BE2C (cell line): ENCODE measurements around the gene TMEM259.
A peak's percentile ranks its signal among the peaks of the same experiment; 100 is the strongest.

Experiments used
- DNase-seq: peaks from one replicate; pipeline ENCODE4 v3.0.0-alpha.2; 2020
- H3K27me3 ChIP-seq: fragments of 250-450 bp; sonication (Bioruptor Pico); 2 replicates; pipeline ENCODE4 v1.5.1; 2020; ENCODE audit warnings: mild to moderate bottlenecking
- H3K36me3 ChIP-seq: fragments of 250-450 bp; sonication (Bioruptor Pico); 2 replicates; pipeline ENCODE4 v1.5.1; 2020; ENCODE audit warnings: mild to moderate bottlenecking
- H3K4me1 ChIP-seq: fragments of 250-450 bp; sonication (Bioruptor Pico); 2 replicates; pipeline ENCODE4 v1.5.1; 2020
- H3K4me3 ChIP-seq: 2 replicates; pipeline ENCODE4 v1.5.1; 2011; ENCODE audit warnings: low read depth, low read length
- H3K9me3 ChIP-seq: fragments of 250-450 bp; sonication (Bioruptor Pico); 2 replicates; pipeline ENCODE4 v1.5.1; 2020
- CTCF ChIP-seq: IDR thresholded peaks from 2 replicates; pipeline ENCODE4 v1.5.1; 2012; ENCODE audit warnings: mild to moderate bottlenecking, low read depth, low read length

The TMEM259 gene

DNA sequence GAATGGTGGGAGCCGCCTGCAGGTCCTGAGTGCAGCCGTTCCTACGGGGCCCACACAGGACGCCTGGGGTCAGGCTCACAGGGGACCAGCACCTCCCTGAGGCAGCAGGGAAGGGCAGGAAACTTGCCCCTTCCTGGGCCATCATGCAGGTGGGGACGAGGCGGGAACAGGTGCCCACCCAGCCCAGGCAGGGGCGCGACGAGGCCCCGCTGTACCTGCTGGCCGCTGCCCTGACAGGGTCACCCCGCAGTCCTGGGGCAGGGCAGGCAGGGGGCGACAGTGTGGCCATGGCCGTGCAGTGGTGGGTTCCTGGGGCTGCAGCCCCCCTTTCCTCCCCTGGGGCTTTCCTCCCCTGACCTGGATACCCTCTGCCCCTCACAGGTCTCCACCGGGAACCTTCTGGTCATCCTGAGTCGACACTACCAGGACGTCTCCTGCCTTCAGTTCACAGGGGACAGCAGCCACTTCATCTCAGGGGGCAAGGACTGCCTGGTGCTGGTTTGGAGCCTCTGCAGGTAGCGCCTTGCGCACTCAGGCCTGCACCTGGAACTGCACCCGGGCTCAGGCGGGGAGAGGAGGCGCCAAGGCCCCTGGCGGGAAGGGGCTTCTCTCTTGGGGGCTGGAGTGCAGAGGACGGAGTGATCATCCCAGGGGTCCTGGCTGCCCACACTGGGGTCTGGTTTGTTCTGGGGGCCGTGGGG, 31.4 kb downstream of the TMEM259 start:
- no peak overlapping the region for H3K4me3 ChIP-seq
- peak; percentile 31 for TF ChIP-seq CTCF
- H3K36me3 ChIP-seq, result peaks cover 55% of the 10 kb centered on the region
- H3K27me3 ChIP-seq, result no peaks in the 10 kb centered on the region
- H3K9me3 ChIP-seq, result no peaks in the 10 kb centered on the region
- no peaks in the 10 kb centered on the region for H3K4me1 ChIP-seq
- peak; percentile 22 for DNase-seq

DNA sequence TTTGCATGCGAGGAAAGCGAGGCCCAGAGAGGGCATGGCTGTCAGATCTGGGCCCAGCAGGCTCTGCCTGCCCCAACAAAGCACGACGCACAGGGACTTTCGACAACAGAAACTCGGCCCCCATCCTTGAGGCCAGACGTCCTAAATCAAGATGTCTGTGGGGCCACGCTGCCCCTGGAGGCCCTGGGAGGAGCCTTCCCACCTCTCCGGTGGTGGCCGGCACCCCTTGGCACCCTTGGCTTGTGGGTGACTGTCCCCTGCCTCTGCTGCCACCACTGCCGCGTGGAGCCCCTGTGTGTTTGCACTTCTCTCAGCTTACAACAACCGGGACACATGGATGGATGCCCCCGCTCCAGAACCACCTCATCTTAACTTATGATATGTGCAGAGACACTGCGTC, 32.4 kb downstream of the TMEM259 start:
- no peaks in the 10 kb centered on the region for H3K27me3 ChIP-seq
- no peaks in the 10 kb centered on the region for H3K4me1 ChIP-seq
- no peak for TF ChIP-seq CTCF
- no peaks in the 10 kb centered on the region for H3K9me3 ChIP-seq
- peak; percentile 4 for DNase-seq
- peaks cover 45% of the 10 kb centered on the region for H3K36me3 ChIP-seq
- no peak overlapping the region for H3K4me3 ChIP-seq

- peaks cover 41% of the 10 kb centered on the region for H3K36me3 ChIP-seq
- no peak overlapping the region for H3K4me3 ChIP-seq
- H3K4me1 ChIP-seq, result no peaks in the 10 kb centered on the region
- no peaks in the 10 kb centered on the region for H3K9me3 ChIP-seq
- no peak for TF ChIP-seq CTCF
- DNase-seq, result peak; percentile 6
- H3K27me3 ChIP-seq, result no peaks in the 10 kb centered on the region
These were observed 32.8 kb downstream of the TMEM259 start for GRCh38 chr19:988081-988480.

DNA sequence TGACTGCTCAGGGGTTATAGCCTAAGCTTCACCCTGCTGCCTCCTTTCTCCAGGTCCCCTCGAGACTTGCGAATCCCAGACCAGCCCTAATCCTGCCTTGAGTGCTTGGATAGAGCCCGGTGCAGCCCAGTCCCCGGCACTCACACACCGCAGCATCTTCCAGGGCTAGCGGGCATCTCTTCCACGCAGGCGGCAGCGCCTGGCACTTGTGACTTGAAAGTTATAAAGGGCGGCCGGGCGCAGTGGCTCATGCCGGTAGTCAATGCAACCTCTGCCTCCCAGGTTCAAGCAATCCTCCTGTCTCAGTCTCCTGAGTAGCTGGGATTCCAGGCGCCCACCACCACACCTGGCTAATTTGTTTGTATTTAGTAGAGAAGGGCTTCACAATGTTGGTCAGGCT, 34.8 kb downstream of the TMEM259 start:
- Histone ChIP-seq H3K36me3 (peaks cover 28% of the 10 kb centered on the region), H3K4me3 (no peak overlapping the region), H3K9me3 (no peaks in the 10 kb centered on the region), H3K4me1 (no peaks in the 10 kb centered on the region), H3K27me3 (no peaks in the 10 kb centered on the region)
- no peak for TF ChIP-seq CTCF
- no peak for DNase-seq

DNA sequence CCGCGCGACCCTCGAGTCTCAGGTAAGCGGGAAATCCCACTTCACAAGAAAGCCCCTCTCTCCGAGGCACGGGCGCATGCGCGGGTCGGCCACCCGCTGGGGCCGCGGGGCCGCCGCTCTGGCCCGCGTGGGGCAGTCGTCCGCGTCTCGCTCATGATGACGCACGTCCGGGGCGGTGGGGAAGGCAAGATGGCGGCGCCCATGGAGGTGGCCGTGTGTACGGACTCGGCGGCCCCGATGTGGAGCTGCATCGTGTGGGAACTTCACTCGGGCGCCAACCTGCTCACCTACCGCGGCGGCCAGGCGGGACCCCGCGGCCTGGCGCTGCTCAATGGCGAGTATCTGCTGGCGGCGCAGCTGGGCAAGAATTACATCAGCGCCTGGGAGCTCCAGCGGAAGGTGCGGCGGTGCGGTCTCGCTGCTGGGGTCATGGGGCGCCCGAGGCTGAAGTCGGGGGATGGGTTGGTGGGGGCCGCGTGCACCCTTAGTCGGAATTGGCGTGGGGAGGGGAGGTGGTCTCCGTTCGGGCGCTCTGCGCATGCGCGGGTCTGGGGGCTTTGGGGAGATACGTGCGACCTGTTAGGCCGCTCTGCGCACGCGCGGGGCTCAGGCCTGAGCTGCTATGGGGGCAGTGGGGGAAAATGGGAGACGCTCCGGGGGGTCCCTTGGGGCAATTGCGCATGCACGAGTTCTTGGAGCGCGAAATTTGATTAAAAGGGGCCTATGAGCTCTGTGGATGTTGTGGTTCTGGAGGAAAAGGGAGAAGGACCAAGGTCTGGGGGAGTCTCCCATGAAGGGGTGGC, 36.6 kb downstream of the TMEM259 start, which contains the start of gene WDR18:
TSS of gene WDR18 (plus strand) at position 181 of the 803 bp plus-strand sequence. CDS start at position 190, 9 bp downstream.
- Histone ChIP-seq H3K4me3 (peak within 1 kb of the TSS; percentile 95), H3K9me3 (no peaks in the 10 kb centered on the region), H3K27me3 (no peaks in the 10 kb centered on the region), H3K4me1 (no peaks in the 10 kb centered on the region), H3K36me3 (peaks cover 18% of the 10 kb centered on the region)
- peak; percentile 95 for DNase-seq
- no peak for TF ChIP-seq CTCF
